Mesendoderm (in vitro differentiated cells): ENCODE data around the gene WNT16.

Experiments used
- DNase-seq: peaks from one replicate; pipeline ENCODE4 v3.0.0; 2013
- H2AK5ac ChIP-seq: 2 replicates; pipeline ENCODE4 v1.6.1; 2013; ENCODE audit warnings: low read length, inconsistent platforms
- H2BK120ac ChIP-seq: 2 replicates; pipeline ENCODE4 v1.6.1; 2013; ENCODE audit warnings: low read depth, mild to moderate bottlenecking, low read length, moderate library complexity, mixed read lengths
- H2BK15ac ChIP-seq: replicated peaks from 2 replicates; pipeline ENCODE4 v1.6.1; 2013; ENCODE audit warnings: low read depth, mild to moderate bottlenecking, moderate library complexity
- H2BK5ac ChIP-seq: 2 replicates; pipeline ENCODE4 v1.6.1; 2013; ENCODE audit warnings: low read length, inconsistent platforms
- H3K18ac ChIP-seq: 2 replicates; pipeline ENCODE4 v1.6.1; 2013; ENCODE audit warnings: mild to moderate bottlenecking, low read length, mixed read lengths
- H3K23ac ChIP-seq: one replicate; pipeline ENCODE4 v1.6.1; 2013; ENCODE audit warnings: low read length
- H3K27ac ChIP-seq: 2 replicates; pipeline ENCODE4 v1.5.1; 2013; ENCODE audit warnings: low read depth, mild to moderate bottlenecking, inconsistent platforms, low read length, moderate library complexity
- H3K27me3 ChIP-seq: 2 replicates; pipeline ENCODE4 v1.6.1; 2013; ENCODE audit warnings: low read length, control low read depth, mild to moderate bottlenecking, inconsistent platforms; ENCODE audit not compliant: insufficient read depth, poor library complexity
- H3K36me3 ChIP-seq: 2 replicates; pipeline ENCODE4 v1.6.1; 2013; ENCODE audit warnings: low read length, inconsistent platforms; ENCODE audit not compliant: control insufficient read depth, insufficient read depth
- H3K4ac ChIP-seq: one replicate; pipeline ENCODE4 v1.6.1; 2013; ENCODE audit warnings: low read depth, mild to moderate bottlenecking, low read length, moderate library complexity
- H3K4me1 ChIP-seq: 2 replicates; pipeline ENCODE4 v1.6.1; 2013; ENCODE audit warnings: low read depth, low read length, inconsistent platforms; ENCODE audit not compliant: control insufficient read depth
- H3K4me2 ChIP-seq: 2 replicates; pipeline ENCODE4 v1.6.1; 2013; ENCODE audit warnings: low read length
- H3K4me3 ChIP-seq: 2 replicates; pipeline ENCODE4 v1.5.1; 2013; ENCODE audit warnings: mild to moderate bottlenecking, low read length
- H3K56ac ChIP-seq: one replicate; pipeline ENCODE4 v1.6.1; 2013; ENCODE audit warnings: low read length
- H3K79me1 ChIP-seq: 2 replicates; pipeline ENCODE4 v1.6.1; 2013; ENCODE audit warnings: low read length, inconsistent platforms
- H3K79me2 ChIP-seq: 2 replicates; pipeline ENCODE4 v1.6.1; 2013; ENCODE audit warnings: mild to moderate bottlenecking, low read length; ENCODE audit not compliant: control insufficient read depth, insufficient read depth
- H3K9ac ChIP-seq: 2 replicates; pipeline ENCODE4 v1.6.1; 2013; ENCODE audit warnings: low read length, inconsistent platforms
- H4K5ac ChIP-seq: one replicate; pipeline ENCODE4 v1.6.1; 2013; ENCODE audit warnings: low read length
- H4K8ac ChIP-seq: one replicate; pipeline ENCODE4 v1.6.1; 2013; ENCODE audit warnings: low read depth, mild to moderate bottlenecking, control low read depth, low read length, moderate library complexity
- WGBS: extraction: QIAGEN DNeasy Blood & Tissue Kit; methylation state at CpG from one replicate; pipeline ENCODE4 v1.1.7; 2013; ENCODE audit warnings: low lambda C conversion rate, missing lambda C conversion rate; ENCODE audit not compliant: insufficient coverage; ENCODE audit errors: extremely low coverage; 5-methylcytosine and 5-hydroxymethylcytosine counted together

Gene WNT16

GRCh38 chr7:121371883-121372282 lies 43.1 kb downstream of the WNT16 start:
- no CpG with 5 or more reads among the region's 2 CpGs for WGBS
- Histone ChIP-seq H3K4ac (no peak overlapping the region), H3K36me3 (no peaks in the 10 kb centered on the region), H3K4me1 (no peaks in the 10 kb centered on the region), H3K27me3 (no peaks in the 10 kb centered on the region), H3K79me1 (no peaks in the 10 kb centered on the region), H2BK120ac (no peak overlapping the region), H2AK5ac (no peak overlapping the region), H3K79me2 (no peaks in the 10 kb centered on the region), H2BK15ac (no peak overlapping the region), H3K23ac (no peak overlapping the region), H3K27ac (no peak overlapping the region), H3K9ac (no peak overlapping the region), H3K4me2 (no peak overlapping the region), H3K56ac (no peak overlapping the region), H4K8ac (no peak overlapping the region), H4K5ac (no peak overlapping the region), H2BK5ac (no peak overlapping the region), H3K4me3 (no peak overlapping the region), H3K18ac (no peak overlapping the region)
- no peak for DNase-seq

- H3K4me1 ChIP-seq, result no peaks in the 10 kb centered on the region
- no peak overlapping the region for H2BK15ac ChIP-seq
- no peak overlapping the region for H4K5ac ChIP-seq
- H3K18ac ChIP-seq, result no peak overlapping the region
- DNase-seq, result no peak
- H3K56ac ChIP-seq, result no peak overlapping the region
- H2AK5ac ChIP-seq, result no peak overlapping the region
- no peak overlapping the region for H3K4me3 ChIP-seq
- no peak overlapping the region for H3K4me2 ChIP-seq
- no peaks in the 10 kb centered on the region for H3K79me1 ChIP-seq
- no peak overlapping the region for H2BK5ac ChIP-seq
- H2BK120ac ChIP-seq, result no peak overlapping the region
- no peak overlapping the region for H3K23ac ChIP-seq
- no peak overlapping the region for H3K4ac ChIP-seq
- no peak overlapping the region for H3K27ac ChIP-seq
- 100% methylated on average over 1 of the region's 2 CpGs for WGBS
- no peaks in the 10 kb centered on the region for H3K27me3 ChIP-seq
- H3K9ac ChIP-seq, result no peak overlapping the region
- no peaks in the 10 kb centered on the region for H3K79me2 ChIP-seq
- H4K8ac ChIP-seq, result no peak overlapping the region
- no peaks in the 10 kb centered on the region for H3K36me3 ChIP-seq
Observed at GRCh38 chr7:121372376-121373010, 43.7 kb downstream of the WNT16 start.

GRCh38 chr7:121373177-121373576 lies 44.4 kb downstream of the WNT16 start:
- no peak overlapping the region for H3K27ac ChIP-seq
- H3K56ac ChIP-seq, result no peak overlapping the region
- no peak overlapping the region for H3K9ac ChIP-seq
- H3K27me3 ChIP-seq, result no peaks in the 10 kb centered on the region
- no peak overlapping the region for H3K4me3 ChIP-seq
- no peak overlapping the region for H2AK5ac ChIP-seq
- H4K8ac ChIP-seq, result no peak overlapping the region
- no peak overlapping the region for H3K4ac ChIP-seq
- no peak overlapping the region for H3K18ac ChIP-seq
- DNase-seq, result no peak
- H3K4me2 ChIP-seq, result no peak overlapping the region
- H2BK5ac ChIP-seq, result no peak overlapping the region
- no peak overlapping the region for H3K23ac ChIP-seq
- H3K79me2 ChIP-seq, result no peaks in the 10 kb centered on the region
- no peak overlapping the region for H2BK120ac ChIP-seq
- no peaks in the 10 kb centered on the region for H3K36me3 ChIP-seq
- H3K4me1 ChIP-seq, result no peaks in the 10 kb centered on the region
- no peak overlapping the region for H4K5ac ChIP-seq
- no peak overlapping the region for H2BK15ac ChIP-seq
- H3K79me1 ChIP-seq, result no peaks in the 10 kb centered on the region

- Histone ChIP-seq H2BK15ac (no peak overlapping the region), H2BK5ac (no peak overlapping the region), H3K27me3 (no peaks in the 10 kb centered on the region), H4K8ac (no peak overlapping the region), H4K5ac (no peak overlapping the region), H2AK5ac (no peak overlapping the region), H2BK120ac (no peak overlapping the region), H3K18ac (no peak overlapping the region), H3K4ac (no peak overlapping the region), H3K4me3 (no peak overlapping the region), H3K27ac (no peak overlapping the region), H3K56ac (no peak overlapping the region), H3K9ac (no peak overlapping the region), H3K79me1 (peaks cover 5% of the 10 kb centered on the region), H3K36me3 (no peaks in the 10 kb centered on the region), H3K4me2 (no peak overlapping the region), H3K4me1 (no peaks in the 10 kb centered on the region), H3K23ac (no peak overlapping the region), H3K79me2 (no peaks in the 10 kb centered on the region)
- no CpG with 5 or more reads among the region's 2 CpGs for WGBS
- DNase-seq, result no peak
Observed at GRCh38 chr7:121376979-121377378, 48.2 kb downstream of the WNT16 start.

GRCh38 chr7:121379930-121380329 lies 51.1 kb downstream of the WNT16 start:
- Histone ChIP-seq H2AK5ac (no peak overlapping the region), H3K4me2 (no peak overlapping the region), H4K8ac (no peak overlapping the region), H3K18ac (no peak overlapping the region), H3K4me3 (no peak overlapping the region), H3K79me1 (peaks cover 9% of the 10 kb centered on the region), H4K5ac (no peak overlapping the region), H3K79me2 (peaks cover 9% of the 10 kb centered on the region), H3K9ac (no peak overlapping the region), H3K27me3 (no peaks in the 10 kb centered on the region), H2BK15ac (no peak overlapping the region), H3K4me1 (no peaks in the 10 kb centered on the region), H3K56ac (no peak overlapping the region), H3K27ac (no peak overlapping the region), H3K23ac (no peak overlapping the region), H2BK5ac (no peak overlapping the region), H3K36me3 (no peaks in the 10 kb centered on the region), H3K4ac (no peak overlapping the region), H2BK120ac (no peak overlapping the region)
- no peak for DNase-seq
- 100% methylated on average over 1 of the region's 1 CpG for WGBS

- no peak for DNase-seq
- Histone ChIP-seq H3K9ac (no peak overlapping the region), H3K4me3 (no peak overlapping the region), H3K18ac (no peak overlapping the region), H3K27ac (no peak overlapping the region), H3K4ac (no peak overlapping the region), H3K36me3 (no peaks in the 10 kb centered on the region), H2BK120ac (no peak overlapping the region), H4K8ac (no peak overlapping the region), H2BK15ac (no peak overlapping the region), H3K4me1 (no peaks in the 10 kb centered on the region), H3K23ac (no peak overlapping the region), H3K4me2 (no peak overlapping the region), H4K5ac (no peak overlapping the region), H2BK5ac (no peak overlapping the region), H3K79me2 (peaks cover 24% of the 10 kb centered on the region), H3K79me1 (peaks cover 9% of the 10 kb centered on the region), H2AK5ac (no peak overlapping the region), H3K56ac (no peak overlapping the region), H3K27me3 (no peaks in the 10 kb centered on the region)
Observed at GRCh38 chr7:121382473-121382872, 53.7 kb downstream of the WNT16 start.
